Measurements from ENCODE around the gene IRX1.

The IRX1 gene

GRCh38 chr5:3625626-3626025 is 30.0 kb downstream of the IRX1 start:
- TF ChIP-seq CTCF (conservative IDR thresholded peaks at IDR 0.05; ENCODE audit: low read depth, low read length), result no peak
- no peak overlapping the region for H3K4me3 ChIP-seq (ENCODE audit: low read length)
- no peak for DNase-seq (ENCODE audit: low read depth)

GRCh38 chr5:3634061-3634460 is 38.4 kb downstream of the IRX1 start:
- no peak overlapping the region for H3K4me3 ChIP-seq (ENCODE audit: low read length)
- no peak for DNase-seq (ENCODE audit: low read depth)
- no peak for TF ChIP-seq CTCF (conservative IDR thresholded peaks at IDR 0.05; ENCODE audit: low read depth, low read length)

- DNase-seq (ENCODE audit: low read depth), result no peak
- no peak overlapping the region for H3K4me3 ChIP-seq (ENCODE audit: low read length)
- TF ChIP-seq CTCF (conservative IDR thresholded peaks at IDR 0.05; ENCODE audit: low read depth, low read length), result no peak
Observed at GRCh38 chr5:3639175-3639574, 43.5 kb downstream of the IRX1 start.

- TF ChIP-seq CTCF (conservative IDR thresholded peaks at IDR 0.05; ENCODE audit: low read depth, low read length), result no peak
- DNase-seq (ENCODE audit: low read depth), result no peak
- H3K4me3 ChIP-seq (ENCODE audit: low read length), result no peak overlapping the region
Observed at GRCh38 chr5:3642231-3642630, 46.6 kb downstream of the IRX1 start.

GRCh38 chr5:3650320-3650719 is 54.7 kb downstream of the IRX1 start:
- no peak overlapping the region for H3K4me3 ChIP-seq (ENCODE audit: low read length)
- DNase-seq (ENCODE audit: low read depth), result no peak
- no peak for TF ChIP-seq CTCF (conservative IDR thresholded peaks at IDR 0.05; ENCODE audit: low read depth, low read length)

GRCh38 chr5:3650868-3651267 is 55.2 kb downstream of the IRX1 start:
- TF ChIP-seq CTCF (conservative IDR thresholded peaks at IDR 0.05; ENCODE audit: low read depth, low read length), result no peak
- DNase-seq (ENCODE audit: low read depth), result no peak
- no peak overlapping the region for H3K4me3 ChIP-seq (ENCODE audit: low read length)

All from retinal pigment epithelial cell (primary cell).